HG02885 (cell line): ENCODE results near the gene AKT3.
"Not testable (repeated sequence)": the region's sequence is repeated elsewhere in the genome, so short reads cannot be mapped to it uniquely, and the experiment has no call there.

Source experiments
- ATAC-seq: cut with Tn5 transposase; IDR thresholded peaks from one replicate; pipeline ENCODE4 v1.9.1; 2021; ENCODE audit warnings: mild to moderate bottlenecking; ENCODE audit not compliant: unreplicated experiment, poor library complexity

The AKT3 gene

GRCh38 chr1:243850202-243850451 lies at the start of gene AKT3:
TSS of gene AKT3 (minus strand) at chr1:243850243. CDS start at chr1:243843170, 7,073 bp downstream.
- ATAC-seq = peak; percentile 60

- ATAC-seq = no peak
These were observed 48.2 kb upstream of the AKT3 start for GRCh38 chr1:243898278-243898677.

GRCh38 chr1:243896313-243896712 lies 46.3 kb upstream of the AKT3 start:
- ATAC-seq = no peak

GRCh38 chr1:243892456-243892855 lies 42.4 kb upstream of the AKT3 start:
- ATAC-seq = no peak

GRCh38 chr1:243890576-243890975 lies 40.5 kb upstream of the AKT3 start:
- no peak for ATAC-seq

- ATAC-seq = no peak
These were observed 35.8 kb upstream of the AKT3 start for GRCh38 chr1:243885806-243886205.

GRCh38 chr1:243884603-243885002 lies 34.6 kb upstream of the AKT3 start:
- no peak for ATAC-seq

- no peak for ATAC-seq
These were observed 33.5 kb upstream of the AKT3 start for GRCh38 chr1:243883551-243883950.

- no peak for ATAC-seq
These were observed 32.2 kb upstream of the AKT3 start for GRCh38 chr1:243882276-243882675.

- ATAC-seq = not testable (repeated sequence)
These were observed 27.0 kb upstream of the AKT3 start for GRCh38 chr1:243877058-243877457.

- no peak for ATAC-seq
These were observed 5.7 kb upstream of the AKT3 start for GRCh38 chr1:243855616-243856318.

- no peak for ATAC-seq
These were observed 1.7 kb upstream of the AKT3 start for GRCh38 chr1:243851765-243852164.

- ATAC-seq = no peak
These were observed 1.3 kb upstream of the AKT3 start for GRCh38 chr1:243851257-243851756.

- ATAC-seq = peak; percentile 54
These were observed 611 bp upstream of the AKT3 start for GRCh38 chr1:243850452-243851256.

GRCh38 chr1:243849421-243850201 lies 432 bp downstream of the AKT3 start:
- ATAC-seq = peak; percentile 29

- peak; percentile 24 for ATAC-seq
These were observed 1.1 kb downstream of the AKT3 start for GRCh38 chr1:243848858-243849420.

- ATAC-seq = no peak
These were observed 1.7 kb downstream of the AKT3 start for GRCh38 chr1:243848165-243848857.

- ATAC-seq = no peak
These were observed 3.3 kb downstream of the AKT3 start for GRCh38 chr1:243846761-243847160.

- ATAC-seq = no peak
These were observed 4.2 kb downstream of the AKT3 start for GRCh38 chr1:243845888-243846287.

GRCh38 chr1:243844186-243844585 lies 5.9 kb downstream of the AKT3 start:
- no peak for ATAC-seq
